Measurements from ENCODE around the gene HERC3.

Gene HERC3

DNA sequence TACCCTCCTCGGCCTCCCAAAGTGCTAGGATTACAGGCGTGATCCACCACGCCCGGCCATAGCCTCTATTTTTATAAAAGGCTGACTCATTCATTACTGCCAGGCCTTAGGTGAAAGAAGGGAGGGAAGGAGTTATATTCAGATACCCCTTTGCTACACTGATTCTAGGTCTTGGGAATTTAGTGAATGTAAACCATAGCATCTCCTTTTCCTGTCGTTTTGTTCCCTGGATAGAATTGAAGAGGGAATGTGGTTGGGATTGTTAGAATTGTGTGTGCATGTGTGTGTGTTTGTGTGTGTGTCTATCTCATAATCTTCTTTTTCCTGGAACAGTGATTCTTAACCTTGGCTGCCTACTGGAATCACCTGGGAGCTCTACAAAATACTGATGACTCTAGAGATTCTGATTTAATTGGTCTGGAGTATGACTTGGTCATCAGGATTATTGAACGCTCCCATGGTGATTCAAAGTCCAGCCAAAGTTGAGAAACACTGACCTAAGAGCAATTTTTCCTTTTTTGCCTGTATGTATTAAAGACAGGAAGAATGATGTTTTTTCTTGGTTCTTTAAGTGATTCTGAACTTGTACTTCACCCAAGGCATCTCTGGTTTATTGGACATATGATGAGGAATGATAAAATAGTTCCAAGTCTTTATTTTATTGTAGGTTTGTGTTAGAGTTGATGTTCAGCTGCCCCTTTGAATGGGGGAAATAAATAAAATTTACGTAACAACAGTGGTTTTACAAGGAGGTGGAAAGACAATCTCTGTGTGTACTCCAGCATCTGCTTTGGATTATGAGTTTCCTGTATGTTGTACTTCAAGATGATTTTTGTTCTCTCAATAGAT is 68.4 kb downstream of the HERC3 start:
- peak; percentile 28 for DNase-seq (ENCODE audit: low read depth)

DNA sequence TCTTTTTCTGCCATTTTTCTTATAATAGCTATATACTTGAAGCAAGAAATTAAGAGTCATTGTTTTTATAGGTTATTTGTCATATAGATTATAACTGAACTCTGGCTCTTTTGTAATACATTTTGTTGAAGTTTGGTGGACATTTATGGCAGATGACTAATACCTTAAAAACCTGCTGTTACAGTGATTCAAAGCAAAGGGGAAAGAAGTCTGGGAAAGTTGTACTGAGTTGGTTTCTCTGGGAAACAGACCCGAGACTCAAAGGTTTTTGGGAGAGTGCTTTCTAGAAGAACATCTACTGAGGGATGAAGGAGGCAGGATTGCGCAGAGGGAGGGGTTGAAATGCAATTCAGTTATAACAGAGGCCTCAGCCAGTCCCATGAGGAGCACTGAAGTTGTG is 69.5 kb downstream of the HERC3 start:
- peak; percentile 14 for DNase-seq (ENCODE audit: low read depth)

DNA sequence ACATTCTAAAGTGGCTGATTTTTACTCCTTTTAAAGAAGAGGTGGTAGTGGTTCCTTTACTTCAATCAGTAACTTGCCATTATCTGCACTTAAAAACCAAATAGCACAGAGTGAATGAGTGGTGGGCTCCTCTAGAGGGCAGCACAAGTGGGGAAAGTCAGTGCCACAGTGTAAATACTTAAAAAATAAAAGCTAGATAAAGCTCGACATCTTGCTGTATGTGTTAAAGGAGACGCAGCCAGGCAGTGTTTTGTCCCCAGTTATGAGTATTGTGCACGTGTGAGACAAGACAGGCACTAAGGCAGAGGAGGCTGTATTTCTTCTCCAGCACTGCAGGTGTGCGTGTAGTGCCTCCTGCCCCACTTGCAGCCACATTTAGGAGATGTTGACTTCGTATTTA is 80.7 kb downstream of the HERC3 start:
- DNase-seq (ENCODE audit: low read depth), result no peak

DNA sequence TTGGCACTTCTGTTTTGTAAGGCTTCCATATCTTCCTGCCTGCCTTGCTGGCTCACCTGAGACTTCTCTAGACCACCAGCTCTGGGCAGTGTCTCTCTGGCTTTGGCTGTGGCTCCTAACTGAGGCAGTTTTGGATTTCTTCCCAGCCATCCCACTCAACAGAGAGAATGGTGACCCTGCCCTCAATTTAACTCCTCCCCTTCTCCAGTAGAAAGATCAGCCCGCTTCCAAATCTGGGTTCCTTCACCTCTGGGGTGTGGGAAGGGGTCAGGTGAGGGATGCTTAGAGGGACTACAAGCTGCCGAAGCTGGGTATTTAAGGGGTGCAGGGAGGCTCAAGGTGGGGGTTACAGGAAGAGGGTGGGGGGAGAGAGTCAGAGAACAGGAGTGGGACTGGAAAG is 81.6 kb downstream of the HERC3 start:
- no peak for DNase-seq (ENCODE audit: low read depth)

DNA sequence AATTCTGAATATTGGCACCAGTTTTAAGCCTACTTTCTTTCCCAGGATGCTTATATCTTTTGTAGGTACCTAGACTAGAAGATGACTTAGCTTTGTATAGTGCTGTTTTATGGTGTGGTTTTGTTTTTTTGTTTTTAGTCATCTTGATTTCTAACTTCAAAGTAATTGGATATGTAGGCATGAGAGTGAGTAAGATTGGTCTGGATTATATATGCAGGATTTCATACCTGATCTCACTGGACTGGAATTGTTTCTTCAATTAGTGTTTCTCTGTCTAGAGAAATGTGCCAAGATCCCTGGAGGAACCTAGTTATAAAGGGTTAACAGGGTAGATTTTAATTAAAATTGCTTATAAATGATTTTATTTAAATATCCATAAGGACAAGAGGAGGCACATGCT is 82.3 kb downstream of the HERC3 start:
- no peak for DNase-seq (ENCODE audit: low read depth)

DNA sequence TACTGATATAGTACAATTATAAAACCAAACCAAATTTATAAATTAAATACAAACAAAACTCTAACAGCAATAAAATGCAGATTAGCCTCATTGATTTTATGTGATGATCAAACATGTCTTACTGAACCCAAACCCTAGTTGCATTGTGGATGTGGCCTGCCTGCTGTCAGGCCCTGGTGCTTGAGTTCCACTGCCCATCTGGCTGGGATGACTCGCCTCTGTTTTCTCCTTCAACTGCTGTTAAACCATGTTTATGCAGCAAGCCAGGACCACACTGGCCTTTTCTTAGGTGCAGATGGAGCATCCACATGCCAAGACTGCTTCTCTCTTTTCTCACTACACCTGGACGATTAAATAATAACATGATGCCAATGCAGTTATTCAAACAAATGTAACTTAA is 82.7 kb downstream of the HERC3 start:
- no peak for DNase-seq (ENCODE audit: low read depth)

DNA sequence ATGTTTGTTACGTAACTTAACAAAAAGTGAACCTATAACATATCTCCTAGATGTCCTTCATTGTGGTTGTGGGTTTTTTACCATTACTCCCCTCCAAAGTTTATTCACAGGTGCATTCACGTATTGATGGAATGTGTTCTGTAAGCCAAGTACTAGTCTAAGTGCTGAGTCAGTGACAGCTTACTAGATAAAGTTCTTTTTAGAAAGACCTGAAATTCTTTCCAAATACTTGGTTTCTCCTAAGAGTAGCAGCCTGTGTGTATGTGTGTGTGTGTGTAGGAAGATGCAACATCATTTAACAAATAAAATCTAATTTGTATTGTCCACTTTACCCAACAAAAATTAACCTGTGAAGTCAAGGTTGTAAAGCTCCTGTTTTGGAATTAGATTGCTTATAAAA is 83.3 kb downstream of the HERC3 start:
- DNase-seq (ENCODE audit: low read depth), result no peak

DNA sequence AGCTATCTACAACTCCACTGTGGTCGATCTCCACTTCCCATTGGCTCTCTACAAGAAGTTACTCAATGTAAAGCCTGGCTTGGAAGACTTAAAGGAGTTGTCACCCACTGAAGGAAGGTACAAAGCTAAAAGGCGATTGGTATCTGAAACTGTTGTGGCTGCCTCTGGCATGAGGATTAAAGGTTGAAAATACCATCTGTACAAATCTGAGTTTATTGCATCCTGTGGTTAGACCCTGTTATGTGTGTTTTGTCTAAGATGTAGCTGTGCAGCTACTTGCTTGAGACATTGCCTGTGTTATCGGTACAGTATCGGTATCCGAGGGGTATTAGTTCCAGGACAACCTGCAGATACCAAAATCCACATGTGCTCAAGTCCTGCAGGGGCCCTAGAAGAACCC is 88.9 kb downstream of the HERC3 start:
- DNase-seq (ENCODE audit: low read depth), result no peak

DNA sequence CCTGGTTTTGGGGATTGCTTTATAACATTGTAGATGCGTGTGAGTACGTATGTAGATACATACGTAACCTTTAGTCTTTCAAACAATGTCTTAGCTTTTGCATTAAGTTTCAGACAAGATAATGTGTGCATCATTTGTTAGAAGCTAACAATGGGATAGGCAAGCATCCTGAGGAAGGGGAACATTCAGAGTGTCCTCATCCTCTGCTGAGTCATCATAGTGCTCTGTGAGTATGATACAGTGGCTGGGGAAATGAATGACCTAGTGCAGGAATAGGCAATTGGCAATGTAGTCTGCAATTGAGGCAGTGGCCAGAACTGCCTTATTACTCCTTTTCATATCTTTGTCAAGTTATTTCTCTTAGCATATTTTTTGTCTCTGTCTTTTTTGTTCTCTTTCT is 98.1 kb downstream of the HERC3 start:
- DNase-seq (ENCODE audit: low read depth), result no peak

DNA sequence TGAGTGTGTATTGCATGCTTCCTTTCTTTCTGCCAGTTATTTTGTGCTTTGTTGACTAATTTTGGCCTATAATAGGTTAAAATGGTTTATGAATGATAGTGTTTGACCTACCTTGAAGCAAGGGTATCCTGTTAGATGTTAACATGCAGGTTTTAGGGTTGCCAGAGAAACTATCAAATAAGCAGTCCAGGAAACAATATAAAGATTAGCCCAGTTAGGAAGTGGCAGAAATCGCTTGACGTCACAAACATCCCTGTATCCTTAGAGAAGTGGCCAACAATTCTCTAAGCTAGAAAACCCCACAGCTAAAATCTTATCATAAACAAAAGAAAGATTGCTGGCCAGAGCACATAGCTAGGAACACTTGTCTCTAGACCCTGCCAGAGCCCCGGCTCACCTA is 101.5 kb downstream of the HERC3 start:
- DNase-seq (ENCODE audit: low read depth), result no peak

DNA sequence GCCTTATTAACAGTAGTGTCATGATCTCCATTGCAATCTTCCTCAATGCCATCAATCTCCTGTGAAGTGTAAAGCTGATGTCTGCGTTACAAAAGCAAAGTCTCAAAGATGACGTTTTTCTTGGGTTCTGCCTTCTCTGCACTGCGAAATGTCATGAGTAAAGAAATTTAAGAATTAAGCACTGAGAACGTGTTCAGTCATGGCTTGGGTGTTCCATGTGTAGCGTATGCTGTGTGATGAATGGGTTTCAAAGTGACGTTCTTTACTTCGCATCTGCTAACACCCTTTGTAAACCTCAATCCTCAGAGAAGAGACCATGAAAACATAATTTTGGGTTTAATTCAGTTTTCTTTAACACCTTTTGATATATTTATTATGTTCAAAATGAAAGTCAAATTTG is 104.3 kb downstream of the HERC3 start:
- no peak for DNase-seq (ENCODE audit: low read depth)

DNA sequence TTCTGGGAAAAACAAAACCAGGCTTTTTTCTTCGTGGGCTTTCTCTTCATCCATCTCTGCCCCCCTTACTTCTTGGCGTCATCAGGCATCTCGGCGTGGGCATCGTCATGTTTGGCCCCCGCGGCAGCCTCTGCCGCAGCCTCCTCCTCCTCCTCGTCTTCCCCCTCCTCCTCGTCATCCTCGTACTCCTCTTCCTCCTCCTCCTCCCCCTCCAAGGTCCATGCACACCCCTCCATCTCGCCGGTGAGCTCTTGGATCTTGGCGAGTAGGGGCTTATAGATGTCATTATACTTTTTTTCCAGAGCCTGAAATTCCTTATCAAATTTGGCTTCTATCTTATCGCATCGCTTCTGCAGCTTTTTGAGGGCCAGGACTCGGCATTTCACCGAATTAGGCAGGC is 104.9 kb downstream of the HERC3 start:
- DNase-seq (ENCODE audit: low read depth), result no peak

DNA sequence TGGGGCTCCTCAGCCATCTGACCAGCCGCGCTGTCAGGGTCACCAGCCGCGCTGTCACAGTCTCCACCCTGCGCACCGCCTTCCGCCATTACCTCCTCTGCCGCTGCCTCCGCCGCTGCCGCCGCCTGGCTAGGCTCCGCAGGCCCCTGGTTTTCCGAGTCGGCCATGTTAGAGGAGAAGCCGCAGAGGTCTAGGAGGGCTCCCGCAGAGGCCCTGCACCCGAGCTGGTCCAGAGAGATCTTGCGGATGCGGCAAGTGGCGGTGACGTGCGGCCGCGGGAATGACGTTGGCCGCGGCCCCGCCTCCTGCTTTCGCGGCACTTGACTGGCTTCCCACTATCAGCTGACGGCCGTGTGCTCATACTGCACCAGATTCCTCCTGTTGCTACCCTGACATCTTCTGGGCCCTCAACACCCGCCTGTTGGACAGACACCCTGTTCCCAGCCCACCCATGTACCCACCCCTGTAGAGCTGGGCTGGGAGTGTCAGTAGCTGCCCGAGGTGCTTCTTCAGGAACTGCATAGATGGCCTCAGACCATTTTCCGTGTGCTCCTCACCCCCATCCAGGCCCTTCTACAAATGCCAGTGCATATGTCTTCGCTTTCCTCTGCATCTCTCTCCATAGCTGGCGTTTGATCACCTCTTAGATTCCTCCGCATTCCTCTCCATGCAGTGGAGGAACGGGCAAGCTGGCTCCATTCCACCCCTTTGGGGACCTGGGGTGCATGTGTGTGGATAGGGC is 105.5 kb downstream of the HERC3 start, which contains the start of gene NAP1L5:
TSS of gene NAP1L5 (minus strand) at position 242 of the 742 bp plus-strand sequence. CDS start at position 167, 75 bp downstream.
- DNase-seq (ENCODE audit: low read depth), result peak; percentile 39

DNA sequence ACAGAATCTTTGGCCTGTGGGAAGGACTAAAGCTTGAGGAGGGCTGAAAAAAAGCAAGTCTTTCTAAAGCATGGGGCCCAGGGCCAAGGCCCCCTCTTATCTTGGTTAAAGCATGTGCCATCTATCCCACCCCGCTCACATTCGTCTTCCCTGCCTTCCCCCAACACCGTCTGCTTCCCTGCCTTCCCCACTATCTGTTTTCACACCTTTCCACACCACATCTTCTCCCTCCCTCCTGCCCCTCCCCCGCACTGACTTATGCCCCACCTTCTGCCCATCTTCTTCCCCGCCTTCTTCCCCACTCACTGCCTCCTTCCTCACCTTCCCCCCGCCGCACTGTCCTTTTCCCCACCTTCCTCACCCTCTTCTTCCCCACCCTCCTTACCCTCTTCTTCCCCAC is 106.2 kb downstream of the HERC3 start:
- no peak for DNase-seq (ENCODE audit: low read depth)

DNA sequence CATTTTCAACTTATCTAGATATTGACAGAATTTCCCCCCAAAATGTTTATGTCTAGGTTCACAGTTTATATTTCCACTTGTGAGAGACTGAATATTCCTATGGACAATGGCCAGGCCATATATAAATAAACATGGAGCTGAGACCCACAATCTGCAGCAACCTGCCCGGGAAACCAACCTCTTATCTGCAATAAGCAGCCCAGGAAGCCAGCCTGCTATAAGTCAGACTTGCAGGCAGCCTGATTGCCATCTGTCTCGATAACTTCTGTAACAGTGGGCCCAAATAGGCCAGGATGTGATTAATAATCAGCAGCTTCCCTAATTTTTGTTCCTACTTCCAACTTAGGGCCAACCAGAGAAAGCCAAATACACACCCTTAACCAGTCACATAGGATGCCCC is 110.5 kb downstream of the HERC3 start:
- no peak for DNase-seq (ENCODE audit: low read depth)

DNA sequence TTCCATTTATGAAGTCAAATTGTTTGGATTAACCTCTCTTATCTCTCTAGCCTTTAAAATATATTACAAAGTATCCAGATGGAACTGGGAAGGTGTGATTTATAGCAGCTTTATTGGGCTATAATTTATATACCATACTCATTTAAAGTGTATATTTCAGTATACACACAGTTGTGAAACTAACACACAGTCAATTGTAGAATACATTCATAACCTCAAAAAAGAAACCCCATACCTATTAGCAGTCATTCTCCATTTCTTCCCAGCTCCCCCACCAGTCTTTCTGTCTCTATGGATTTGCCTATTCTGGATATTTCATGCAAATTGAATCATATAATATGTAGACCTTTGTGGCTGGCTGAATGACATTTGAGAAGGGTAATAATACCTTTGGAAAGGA is 112.9 kb downstream of the HERC3 start:
- DNase-seq (ENCODE audit: low read depth), result no peak

DNA sequence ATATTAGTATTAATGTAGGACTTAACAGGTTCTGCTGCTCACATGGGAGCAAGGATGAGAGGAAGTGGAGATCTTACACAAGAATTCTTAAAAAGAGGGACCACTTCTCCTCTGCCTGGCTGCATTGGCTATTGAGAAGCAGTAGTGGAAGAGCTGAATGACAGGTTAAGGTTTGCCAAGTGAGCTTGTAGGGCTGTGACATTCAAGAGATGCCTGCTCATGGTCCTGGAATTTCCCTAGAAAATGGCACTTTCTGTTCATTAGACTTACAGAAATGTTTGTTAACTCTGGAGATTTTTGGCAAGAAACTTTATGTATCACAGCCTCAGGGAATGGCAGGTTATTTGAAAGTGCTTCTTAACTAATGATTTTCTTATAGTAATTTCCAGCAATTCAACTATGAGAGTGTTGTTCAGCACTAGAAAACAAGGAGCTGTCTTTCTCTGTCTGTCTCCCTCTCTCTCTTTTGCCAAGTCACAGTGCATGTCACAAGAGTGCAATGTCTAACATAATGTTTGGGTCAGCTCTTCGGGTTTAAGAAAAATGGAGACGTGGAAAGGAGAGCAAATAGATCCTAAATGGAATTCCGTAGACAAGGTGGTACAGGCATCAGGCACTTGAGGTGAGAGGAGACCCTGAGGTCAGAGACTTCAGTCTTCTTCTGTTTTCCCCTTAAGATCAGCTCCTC is 113.7 kb downstream of the HERC3 start:
- no peak for DNase-seq (ENCODE audit: low read depth)

DNA sequence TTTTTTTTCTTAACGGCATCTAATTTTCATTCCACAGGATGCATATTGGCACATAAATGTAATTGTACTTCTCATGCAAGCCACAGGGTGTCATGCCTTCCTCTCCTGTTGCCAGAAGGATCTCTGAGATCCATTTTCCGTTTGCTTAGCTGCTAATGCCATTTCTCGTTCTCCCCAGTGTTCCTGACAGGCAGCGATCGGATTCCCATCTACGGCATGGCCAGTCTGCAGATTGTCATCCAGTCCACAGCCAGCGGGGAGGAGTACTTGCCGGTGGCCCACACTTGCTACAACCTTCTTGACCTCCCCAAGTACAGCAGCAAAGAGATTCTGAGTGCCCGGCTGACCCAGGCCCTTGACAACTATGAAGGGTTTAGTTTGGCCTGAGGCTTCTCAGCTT is 114.3 kb downstream of the HERC3 start:
- DNase-seq (ENCODE audit: low read depth), result peak; percentile 69

DNA sequence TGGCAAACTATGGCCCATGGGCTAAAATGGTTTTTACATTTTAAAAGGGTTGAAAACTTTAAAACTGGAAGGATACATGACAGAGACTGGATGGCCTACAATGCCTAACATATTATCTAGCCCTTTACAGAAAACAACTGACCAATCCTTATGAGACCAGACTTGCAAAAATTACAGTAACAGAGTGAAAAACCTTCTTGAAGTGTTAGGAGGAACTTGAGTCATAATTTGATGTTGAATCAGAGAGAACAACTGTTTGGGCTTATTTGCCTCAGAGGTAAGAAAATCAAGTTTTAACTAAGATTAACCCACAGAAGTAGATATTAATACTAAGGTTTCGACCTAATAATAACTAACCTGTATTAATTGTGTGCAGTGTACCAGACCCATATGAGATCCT is 117.7 kb downstream of the HERC3 start:
- DNase-seq (ENCODE audit: low read depth), result no peak

DNA sequence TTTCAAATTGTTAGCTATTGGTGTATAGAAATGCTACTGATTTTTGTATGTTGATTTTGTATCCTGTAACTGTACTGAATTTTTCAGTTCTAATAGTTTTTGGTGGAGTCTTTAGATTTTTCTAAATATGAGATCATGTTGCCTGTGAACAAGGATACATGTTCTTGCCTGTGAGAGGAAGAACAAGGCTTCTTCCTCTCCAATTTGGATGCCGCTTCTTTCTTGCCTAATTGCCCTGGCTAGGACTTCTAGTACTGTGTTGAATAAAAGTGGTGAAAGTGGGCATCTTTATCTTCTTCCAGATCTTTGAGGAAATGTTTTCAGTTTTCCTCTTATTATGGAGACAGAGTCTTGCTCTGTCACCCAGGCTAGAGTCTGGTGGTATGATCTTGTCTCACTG is 121.5 kb downstream of the HERC3 start:
- no peak for DNase-seq (ENCODE audit: low read depth)

DNA sequence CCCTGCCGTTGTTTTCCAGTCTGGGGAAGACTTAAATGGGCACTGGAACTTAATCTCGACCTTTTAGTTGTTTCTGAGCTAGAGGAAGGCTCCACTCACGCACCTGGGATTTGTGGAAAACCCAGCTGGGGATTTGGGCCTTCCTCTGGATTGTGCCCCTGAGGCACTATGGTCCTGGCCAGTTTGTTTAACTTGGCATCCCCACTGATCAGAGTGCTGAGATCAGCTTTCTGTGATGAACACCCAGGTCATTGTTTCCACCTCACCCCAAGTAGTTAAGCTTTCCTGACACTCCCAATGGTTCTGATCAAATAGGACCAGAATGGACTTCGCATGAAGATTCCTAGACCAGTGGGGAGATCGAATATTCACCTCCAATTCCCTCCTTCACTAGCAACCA is 125.8 kb downstream of the HERC3 start:
- no peak for DNase-seq (ENCODE audit: low read depth)

DNA sequence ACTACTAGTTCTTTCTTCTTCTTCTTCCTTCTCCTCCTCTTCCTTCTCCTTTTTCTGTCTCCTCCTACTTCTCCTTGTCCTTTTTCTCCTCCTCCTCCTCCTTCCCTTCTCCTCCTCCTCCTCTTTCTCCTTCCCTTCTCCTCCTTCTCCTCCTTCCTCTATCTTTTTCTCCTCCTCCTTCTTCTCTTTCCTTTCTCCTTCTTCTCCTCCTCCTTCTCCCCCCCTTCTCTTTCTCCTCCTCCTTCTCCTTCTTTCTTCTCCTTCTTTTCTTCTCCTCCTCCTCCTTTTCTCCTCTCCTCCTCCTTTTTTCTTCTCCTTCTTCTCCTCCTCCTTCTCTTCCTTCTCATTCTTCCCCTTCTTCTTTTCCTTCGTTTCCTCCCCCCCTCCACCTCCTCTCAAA is 127.1 kb downstream of the HERC3 start:
- DNase-seq (ENCODE audit: low read depth), result no peak

Data from fibroblast of the conjunctiva (primary cell).